Middle frontal gyrus (tissue), 1 donor: Measurements from ENCODE around the gene FAM9C.
"Not testable (repeated sequence)": the region's sequence is repeated elsewhere in the genome, so short reads cannot be mapped to it uniquely, and the experiment has no call there.

Source experiments
- DNase-seq: peaks from one replicate; pipeline ENCODE4 v3.0.0-alpha.2; 2015; ENCODE audit warnings: low spot score; ENCODE audit errors: extremely low spot score

FAM9C gene

DNA sequence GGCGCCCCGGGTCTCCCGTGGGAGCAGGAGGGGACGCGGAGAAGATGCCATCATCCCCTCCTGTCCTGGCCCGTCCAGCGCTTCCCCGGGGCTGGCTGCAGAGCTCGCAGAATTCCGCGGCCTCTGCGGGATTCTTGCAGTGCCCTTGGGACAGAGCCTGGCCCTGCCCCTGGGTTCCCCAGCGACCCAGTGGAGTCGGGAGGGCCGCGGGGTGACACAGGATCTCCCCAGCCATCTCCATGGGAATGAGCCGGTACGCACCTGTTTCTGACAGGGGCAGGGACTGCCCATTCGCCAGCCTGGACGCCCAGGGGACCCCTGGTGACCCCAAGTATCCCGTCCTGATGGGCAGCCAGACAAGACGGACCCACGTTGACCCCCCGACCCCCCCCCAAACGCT lies 482 bp downstream of the FAM9C start:
- DNase-seq = no peak

DNA sequence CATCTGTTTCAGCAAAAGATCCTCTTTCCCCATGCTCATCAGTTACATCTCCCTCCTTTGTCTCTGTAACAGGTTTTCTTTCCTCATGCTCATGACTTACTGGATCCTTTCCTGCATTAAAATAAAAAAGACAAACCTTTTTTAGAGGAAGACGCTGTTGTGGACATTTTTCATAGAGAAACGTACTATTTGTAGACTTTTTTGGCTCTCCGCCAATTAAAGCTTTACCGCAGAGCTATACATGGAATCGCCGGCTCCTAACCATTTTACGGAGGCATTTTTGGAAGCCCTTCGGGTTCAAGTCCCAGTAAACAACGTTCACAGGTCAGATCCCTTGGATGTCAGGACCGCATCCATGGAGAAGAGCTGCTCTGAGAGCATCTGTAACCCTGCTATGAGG lies 1.3 kb downstream of the FAM9C start:
- no peak for DNase-seq

DNA sequence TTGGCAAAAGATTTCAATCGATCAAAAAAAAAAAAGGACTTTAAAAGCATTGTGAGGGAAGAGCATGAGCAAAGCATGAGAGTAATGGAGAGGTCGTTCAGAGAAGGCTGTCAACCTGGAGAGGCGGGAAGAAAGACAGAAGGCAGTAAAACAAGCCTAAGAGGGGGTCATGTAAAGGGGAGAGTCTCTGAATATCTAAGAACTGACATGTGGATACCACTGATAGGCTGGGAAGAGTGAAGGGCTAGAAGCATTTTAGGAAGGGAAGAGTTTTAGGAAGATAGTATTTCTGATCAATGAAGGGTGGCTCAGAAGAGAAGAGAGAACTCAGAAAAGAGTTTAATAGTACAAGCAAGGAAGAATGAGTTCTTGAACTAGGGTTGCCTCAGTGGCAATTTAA lies 7.5 kb downstream of the FAM9C start:
- DNase-seq = no peak

DNA sequence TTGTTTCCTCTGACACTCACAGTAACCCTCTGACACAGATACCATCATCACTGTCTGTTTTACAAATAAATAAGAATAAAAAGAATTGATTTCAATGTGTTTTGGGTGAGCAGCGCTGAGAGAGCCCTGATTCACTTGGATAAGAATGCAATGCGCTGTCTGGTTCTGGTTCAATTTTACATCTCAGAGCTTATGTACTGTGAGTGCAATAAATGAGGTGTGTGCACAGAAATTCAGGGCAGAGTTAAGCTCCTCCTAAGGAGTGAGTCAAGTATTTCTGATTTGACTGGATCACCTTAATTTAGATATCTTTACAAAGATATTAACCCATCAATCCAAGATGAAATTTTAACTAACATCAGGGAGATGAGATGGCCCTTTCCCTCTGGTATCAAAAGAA lies 11.2 kb downstream of the FAM9C start:
- no peak for DNase-seq

DNA sequence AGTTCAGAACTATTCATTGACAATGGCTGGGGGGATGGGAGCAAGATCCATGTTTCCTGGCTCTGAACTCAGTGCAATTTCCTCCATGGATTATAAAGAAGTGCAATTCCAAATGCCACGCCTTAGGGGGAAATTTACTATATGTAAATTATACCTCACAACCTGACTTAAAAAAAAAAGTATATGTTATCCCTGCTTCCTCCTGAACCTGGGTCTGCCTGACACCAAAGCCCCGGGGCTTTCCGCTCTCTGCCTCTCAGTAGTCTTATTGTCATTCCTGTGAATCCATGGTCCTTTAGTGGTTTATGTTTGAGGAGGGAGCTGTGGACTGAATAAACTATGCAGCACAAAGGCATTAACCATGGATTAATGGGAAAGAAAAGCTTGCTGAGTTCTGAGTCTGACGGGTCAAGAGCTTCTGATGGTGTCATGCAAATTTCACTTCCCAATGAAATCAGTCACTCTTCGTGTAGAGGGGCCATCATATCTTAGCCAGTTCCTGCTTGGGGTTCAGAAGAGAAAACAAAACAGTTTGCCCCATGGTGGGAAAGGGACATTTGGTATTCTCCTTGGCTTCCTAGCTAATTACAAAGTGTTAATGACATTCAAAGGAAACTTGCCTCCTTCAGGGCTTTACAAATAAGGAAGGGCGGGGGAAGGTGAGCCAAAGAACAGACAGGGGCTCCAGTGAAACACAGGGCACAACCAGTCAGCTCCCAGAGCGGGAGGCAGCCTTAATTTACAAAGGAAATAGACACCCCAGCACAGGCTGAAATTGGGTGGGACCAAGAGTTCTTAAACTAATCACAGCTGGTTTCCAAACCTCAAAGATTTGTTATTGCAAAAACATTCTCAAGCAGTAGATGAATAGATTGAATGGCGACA lies 14.3 kb downstream of the FAM9C start:
- DNase-seq = no peak

DNA sequence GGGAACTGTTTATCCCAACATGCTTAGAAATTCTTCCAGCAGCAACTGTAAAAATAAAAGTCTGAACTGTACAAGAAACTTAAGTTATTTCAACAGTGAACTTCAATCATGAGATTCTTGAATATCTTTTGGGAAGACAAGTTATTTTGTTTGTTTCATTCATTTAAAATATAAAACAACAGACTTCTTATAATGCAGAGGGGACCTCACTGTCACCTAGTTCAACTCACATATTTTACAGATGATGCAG lies 14.9 kb downstream of the FAM9C start:
- no peak for DNase-seq

DNA sequence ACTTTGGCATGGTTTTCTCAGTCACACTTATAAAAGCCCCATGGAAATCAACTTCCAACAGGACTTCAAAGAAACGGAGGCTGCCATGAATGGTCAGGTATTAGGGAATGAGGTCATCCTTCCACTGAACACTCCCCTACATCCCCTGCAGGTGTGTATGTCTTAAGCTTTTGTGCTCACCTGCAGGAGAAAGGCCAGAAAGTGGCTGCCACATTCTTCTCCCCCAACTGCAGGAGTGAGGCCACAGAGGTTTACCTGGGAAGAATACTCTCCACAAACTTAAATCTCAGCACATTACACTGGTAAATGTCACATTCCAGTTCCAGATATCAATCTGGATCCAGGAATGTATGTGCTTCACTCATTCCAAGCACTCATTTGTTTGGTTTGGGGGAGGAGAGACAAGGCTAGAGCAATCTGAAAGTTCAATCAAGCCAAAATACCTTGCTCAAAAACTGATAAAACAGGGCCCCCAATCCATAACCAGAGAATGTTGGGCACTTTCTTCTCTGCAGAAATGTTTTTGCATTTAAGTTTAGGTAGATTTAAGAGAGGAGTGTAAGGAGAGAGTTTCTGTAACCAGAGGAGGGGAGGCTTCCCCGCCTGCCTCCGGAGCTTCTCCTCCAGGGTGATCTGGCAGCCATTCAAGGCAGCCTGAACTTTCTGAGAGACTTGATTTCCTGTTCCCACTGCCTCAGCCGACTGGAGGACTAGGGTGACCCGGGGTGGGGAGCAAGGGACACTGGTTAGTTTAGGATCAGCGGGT lies 15.4 kb downstream of the FAM9C start:
- DNase-seq = no peak

DNA sequence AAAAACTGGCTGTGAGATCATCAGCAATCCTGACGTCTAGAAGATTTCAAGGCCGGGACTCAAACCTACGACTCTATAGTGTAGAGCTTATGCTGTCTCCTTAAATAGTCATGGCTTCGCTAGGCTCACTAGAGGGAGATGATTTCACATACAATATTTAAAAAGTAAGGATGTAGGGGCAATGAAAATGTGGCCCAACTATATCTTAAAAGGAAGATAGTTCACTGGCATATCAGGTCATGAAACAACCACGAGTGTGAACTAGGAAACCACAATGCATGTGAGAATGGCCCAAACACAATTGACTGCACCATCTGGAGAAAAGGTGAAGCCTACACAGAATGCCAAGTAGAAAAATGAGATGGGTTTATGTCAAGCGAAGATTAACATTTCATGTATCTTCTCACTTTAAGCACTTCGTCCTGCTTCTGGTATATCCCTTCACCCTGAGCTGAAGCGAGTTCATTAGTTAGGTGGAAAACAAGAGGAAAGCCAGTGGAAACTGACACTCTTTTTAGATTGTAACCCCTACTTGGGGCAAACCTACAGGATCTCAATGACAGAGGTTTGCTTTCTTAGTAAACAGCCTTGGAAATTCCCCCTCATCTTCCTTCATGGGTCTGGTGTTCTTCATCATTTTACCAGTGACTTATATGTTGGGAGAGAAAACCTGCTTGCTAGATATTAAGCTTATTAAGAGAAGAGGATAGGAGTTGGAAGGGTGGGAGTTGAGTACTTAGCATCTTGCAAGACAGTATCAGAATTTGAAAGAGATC lies 17.4 kb downstream of the FAM9C start:
- no peak for DNase-seq

DNA sequence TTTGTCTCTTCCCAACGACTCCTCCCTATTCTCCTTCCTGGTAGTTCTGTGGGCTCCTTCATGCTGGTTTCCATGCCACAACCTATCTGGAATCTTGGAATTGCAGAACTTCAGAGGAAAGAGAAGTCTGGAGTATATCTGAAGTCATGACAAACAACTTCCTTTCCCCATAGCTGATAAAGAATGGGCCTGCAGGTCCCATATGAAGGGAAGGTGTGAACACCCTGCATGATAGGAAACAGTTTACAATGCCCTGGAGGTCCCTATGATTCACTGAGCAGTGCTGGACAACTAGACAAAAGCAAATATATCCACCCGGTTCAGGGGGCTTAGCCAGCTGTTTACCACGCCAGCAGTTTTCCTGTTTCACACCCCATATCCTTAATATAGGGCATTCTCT lies 19.4 kb downstream of the FAM9C start:
- no peak for DNase-seq

DNA sequence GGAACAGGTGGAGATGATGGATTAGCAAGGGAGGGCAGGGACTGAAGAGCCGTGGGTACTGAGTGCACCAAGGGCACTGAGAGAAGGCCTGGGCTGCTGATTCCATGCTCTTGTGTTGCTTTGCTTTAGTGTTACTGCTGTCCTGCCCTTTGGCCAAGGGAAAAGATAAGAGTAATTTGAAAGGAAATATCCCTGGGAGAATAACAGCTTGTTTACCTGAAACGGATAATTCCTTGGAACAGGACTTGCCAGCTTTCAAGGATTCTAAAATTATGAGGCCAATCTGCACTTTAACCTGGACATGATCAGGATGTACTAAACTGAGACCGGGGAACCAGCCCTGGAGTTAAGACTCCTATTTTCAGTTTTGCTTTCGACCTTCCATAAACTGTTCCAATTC lies 20.4 kb downstream of the FAM9C start:
- DNase-seq = no peak

DNA sequence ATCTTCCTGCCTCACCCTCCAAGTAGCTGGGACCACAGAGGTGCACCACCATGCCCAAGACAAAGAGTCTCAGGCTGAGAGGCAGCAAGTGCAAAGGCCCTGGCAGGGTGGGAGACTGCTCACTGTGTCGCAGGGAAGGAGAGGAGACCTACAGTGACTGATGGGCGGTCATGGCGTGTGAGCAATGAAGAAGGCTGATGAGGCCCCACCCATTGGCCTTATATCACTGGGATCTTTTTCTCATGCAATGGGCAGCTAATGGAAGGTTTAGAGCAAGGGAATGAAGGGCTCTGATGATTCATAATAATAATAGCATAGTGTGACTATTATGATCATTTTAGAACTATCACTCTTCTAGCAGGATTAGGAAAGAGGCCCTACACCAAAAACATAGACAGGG lies 20.9 kb downstream of the FAM9C start:
- DNase-seq = no peak

DNA sequence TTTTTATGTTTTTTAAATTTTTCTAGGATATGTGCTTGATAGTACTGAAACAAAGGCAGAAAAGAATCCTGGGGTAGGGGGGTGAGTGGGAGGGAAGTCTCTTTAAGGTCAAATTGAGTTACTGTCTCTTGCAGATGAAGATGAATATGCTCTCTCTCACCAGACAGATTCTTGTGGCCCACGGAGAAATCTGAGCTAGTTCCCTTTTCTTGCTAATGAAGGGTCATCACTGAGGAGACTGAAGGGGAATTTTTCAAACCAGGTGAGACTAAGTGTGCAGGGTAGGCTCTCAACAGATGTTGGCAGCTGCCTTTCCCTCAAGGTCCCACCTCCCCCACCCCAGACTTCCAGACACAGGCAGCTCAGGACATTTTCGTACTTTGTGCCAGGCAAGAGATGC lies 21.5 kb downstream of the FAM9C start:
- DNase-seq = no peak

DNA sequence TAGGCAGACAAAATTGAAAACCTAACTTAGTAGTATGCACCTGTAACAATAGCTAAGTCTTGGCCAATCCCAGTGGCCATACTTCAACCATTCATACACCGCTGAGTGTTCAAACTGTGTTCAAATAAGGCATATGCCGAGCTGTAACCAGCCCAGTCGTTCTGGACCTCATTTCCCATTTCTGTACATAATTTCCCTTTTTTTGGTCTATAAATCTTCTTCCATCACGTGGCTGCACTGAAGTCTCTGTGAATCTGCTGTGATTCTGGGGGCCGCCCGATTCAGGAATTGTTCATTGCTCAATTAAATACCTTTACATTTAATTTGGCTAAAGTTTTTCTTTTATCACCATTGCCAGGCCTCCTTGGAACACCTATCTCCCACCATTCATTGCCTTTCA lies 27.7 kb downstream of the FAM9C start:
- not testable (repeated sequence) for DNase-seq

DNA sequence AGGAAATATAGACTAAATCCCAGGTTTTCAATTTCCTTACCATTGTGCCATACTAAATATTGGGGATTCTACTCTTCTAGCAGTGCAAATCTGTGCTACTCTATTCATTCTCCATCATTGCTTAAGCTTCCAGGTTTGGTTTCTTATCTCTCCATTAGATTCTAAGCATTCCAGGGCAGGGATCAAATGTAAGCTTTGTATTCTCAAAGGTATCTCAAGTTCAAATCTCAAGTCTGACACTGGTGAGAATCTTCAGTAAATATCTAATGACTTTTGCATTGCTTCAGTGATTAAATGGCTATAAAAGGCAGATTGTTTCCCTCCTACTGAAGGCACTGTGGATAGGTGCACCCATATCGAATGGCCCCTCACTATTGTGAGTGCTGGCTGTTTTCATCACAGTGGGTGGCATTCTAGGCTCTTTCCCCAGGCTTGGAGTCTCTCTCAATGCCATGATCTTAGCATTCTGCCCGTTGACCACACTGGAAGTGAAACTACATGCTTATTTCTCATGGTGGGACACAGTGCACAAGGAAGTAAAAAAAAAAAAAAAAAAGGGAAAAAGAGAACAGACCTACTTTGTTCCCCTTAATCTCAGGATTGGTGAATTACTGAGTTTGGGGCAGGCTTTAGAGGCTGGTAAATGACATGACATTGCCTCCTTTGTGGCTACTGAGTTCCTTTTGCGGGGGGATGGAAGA lies 28.7 kb downstream of the FAM9C start:
- no peak for DNase-seq

DNA sequence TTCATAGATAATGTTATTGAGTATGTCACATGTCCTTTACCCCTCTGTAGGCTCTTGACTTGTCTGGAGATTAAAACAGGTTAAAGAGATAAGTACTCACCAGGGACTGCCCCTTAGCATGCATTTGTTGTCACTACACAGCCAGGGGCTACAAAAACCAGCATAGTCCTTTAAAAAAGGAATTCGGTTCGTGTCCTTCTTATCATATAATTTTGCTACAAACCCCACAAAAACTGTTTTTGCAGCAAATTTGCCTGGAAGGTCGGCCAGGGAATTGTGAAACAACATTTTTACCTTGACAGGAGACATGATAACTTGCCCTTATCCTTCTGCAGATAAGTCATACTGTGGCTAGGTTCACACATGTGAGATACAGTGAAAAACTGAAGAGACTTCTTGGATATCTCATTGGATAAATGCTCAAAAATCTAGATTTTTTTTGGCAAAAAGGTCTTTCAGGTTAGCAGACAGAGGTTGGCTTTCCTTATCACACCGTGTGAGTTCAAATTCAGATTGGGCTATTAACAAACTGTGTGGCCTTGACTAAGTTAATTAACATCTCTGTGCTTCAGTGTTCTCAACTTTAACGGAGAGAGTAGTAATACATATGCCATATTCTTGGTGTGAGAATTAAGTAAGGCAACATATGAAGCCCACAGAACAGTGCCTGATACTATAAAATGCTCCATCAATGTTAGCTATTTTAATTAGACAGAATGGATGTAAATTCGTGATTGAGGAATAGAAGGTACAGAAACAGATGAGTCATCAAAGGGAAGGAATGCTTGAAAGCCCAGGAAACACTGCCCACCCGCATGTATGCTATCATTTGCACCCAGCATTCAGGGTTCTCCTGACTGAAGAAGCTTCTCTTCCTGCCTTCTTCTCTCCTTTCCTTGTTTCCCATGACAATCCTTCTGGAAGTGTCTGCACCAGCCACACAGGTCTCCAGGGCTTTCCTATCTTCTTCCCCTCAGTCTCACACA lies 30.0 kb downstream of the FAM9C start:
- DNase-seq = no peak

DNA sequence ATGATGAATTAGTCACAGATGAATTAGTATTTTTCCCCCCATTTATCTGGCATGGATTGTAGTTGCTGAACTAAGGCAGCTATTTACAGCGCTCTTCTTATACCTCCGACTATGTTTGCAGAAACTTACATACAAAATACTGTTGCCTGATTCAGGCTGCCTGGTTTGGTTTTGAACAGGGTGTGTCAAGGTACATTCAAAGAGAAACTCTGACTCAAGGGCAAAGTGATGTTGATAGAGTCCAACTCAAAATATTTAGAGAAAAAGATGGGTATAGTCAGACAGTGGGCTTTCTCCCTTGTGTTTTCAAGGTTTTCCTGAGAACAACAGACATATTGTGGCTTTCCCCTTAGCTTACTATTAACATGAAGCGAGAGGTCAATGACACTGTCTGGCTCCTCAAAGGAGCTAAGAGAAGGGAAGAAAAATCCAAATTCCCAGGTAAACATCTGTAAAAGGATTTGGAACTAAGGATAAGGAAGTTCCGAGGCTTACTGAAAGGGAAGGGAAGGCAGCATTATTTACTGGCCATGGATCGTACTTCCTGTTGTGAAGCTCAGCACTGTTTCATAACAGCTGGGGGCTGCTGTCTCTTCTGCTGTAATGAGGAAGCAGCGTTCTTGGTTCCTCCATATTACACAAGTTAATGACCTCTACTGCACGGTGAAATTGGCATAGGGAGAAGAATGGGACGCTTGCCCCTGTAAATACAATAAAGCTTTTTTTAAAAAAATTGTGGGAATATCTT lies 30.9 kb downstream of the FAM9C start:
- DNase-seq = no peak

DNA sequence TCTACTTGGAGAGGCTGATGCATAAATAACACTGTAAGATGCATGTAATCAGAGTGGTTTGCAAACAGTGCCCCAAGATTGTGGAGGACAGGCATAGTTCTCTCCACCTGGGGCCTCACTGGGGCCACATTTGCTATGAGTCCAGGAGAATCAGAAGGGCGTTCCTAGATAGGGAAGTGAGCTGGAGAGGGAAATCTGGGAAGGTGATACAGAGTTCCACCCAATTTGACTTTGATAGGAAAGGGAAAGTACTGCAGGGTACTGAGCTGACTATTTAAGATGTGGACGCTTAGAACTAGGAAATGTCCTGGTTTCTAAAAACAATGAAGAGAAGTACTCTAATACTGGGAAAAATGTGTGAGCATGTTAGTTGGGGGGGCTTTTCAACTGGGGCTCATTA lies 33.9 kb downstream of the FAM9C start:
- DNase-seq = no peak

DNA sequence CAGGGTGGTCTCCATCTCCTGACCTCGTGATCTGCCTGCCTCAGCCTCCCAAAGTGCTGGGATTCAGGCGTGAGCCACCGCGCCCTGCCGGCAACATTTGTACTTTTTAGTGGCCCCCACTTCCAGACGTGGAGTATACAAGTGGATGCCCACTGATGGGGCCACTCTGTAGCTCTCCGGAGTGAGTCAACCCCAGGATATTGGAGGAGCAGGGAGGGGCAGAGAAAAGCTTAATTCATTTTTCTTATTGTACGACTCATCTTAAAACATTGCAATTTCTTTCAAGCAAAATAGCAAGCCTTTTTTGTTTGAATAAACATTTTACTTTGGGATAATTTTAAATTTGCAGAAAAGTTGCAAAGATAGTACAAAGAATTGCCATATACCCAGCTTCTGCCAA lies 34.6 kb downstream of the FAM9C start:
- no peak for DNase-seq

DNA sequence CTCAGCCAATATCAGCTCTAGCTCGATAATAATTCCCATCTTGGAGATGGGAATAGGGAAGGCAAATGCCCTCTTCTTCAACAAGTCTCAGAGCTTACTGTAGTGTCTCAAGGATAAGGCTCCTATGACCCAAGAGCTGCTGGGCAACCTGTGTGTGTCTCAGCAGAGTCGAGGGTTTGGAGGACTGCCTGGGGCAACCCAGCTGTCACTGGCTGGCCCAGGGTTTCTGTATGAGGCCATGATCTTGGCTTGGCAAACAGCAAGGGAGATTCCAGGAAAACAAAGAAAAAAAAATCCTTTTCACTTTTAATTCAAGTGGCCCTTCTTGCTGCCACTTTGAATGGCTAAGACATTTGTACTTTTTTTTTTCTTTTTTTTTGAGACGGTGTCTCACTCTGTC lies 35.1 kb downstream of the FAM9C start:
- DNase-seq = no peak

DNA sequence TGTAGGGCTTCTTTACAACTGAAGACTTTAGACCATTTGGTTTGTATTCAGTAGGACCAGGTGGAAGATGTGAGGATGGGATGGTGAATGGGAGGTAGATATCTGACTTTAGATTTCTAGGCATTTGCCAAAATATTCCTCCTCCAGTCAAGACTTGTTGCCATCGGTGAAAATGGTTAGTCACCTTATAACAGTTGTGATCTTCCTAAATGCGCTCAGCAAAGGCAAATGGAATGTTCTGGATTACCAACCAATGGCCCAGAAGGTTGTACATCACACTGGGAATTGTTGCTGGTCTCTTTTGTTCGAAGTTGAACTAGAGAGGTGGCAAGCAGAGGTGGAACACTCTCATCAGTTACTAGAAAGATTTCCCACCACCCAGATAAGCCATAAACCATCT lies 35.6 kb downstream of the FAM9C start:
- no peak for DNase-seq
